ENCODE results near the gene CNOT8. TPM values are rescaled to one million over a fixed set of nuclear protein-coding genes. Genes with fewer than 3 reads are reported as not detected.
A peak's percentile ranks its signal among the peaks of the same experiment; 100 is the strongest.

Gene CNOT8
- total and polyA plus RNA-seq, 9 of the 15 experiments (the other 6 are each of a cell fraction or from before 2014, with no cell fraction given): 15.2 to 68.9 (median 52.1) TPM

GRCh38 chr5:154840435-154841272 is 17.8 kb upstream of the CNOT8 start (continued):
- no peak for TF ChIP-seq IFI16 (CRISPR knock-in tag; IDR thresholded peaks at IDR 0.05)
- TF ChIP-seq, protein P1, sequence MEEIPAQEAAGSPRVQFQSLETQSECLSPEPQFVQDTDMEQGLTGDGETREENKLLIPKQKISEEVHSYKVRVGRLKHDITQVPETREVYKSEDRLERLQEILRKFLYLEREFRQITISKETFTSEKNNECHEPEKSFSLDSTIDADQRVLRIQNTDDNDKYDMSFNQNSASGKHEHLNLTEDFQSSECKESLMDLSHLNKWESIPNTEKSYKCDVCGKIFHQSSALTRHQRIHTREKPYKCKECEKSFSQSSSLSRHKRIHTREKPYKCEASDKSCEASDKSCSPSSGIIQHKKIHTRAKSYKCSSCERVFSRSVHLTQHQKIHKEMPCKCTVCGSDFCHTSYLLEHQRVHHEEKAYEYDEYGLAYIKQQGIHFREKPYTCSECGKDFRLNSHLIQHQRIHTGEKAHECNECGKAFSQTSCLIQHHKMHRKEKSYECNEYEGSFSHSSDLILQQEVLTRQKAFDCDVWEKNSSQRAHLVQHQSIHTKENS (CRISPR knock-in tag; IDR thresholded peaks at IDR 0.05): no peak
- peak; percentile 73 for TF ChIP-seq LEF1 (IDR thresholded peaks at IDR 0.05)
- no peak; the same call in 1 of the 2 replicates for TF ChIP-seq FOXK1 (CRISPR knock-in tag; IDR thresholded peaks at IDR 0.05; ENCODE audit: borderline replicate concordance)
- no peak for TF ChIP-seq MAFF (IDR thresholded peaks at IDR 0.05; ENCODE audit: low read length)
- peak in 1 of 2 experiments; percentile 73; a peak in 1 of 3 replicates for TF ChIP-seq CBX3 (IDR thresholded peaks at IDR 0.05; ENCODE audit: borderline replicate concordance in 1 of 2, low read length in 2 of 2)
- TF ChIP-seq BRD4 (IDR thresholded peaks at IDR 0.05): no peak
- TF ChIP-seq NEUROD1 (IDR thresholded peaks at IDR 0.05; ENCODE audit: borderline replicate concordance, low read depth, low read length, partially characterized antibody): peak; percentile 72
- TF ChIP-seq ZNF766 (CRISPR knock-in tag; conservative IDR thresholded peaks at IDR 0.05): peak; percentile 74; the same call in 1 of the 2 replicates
- no peak for TF ChIP-seq ZNF274 (IDR thresholded peaks at IDR 0.05; ENCODE audit: borderline replicate concordance, low read depth, low read length)
- no peak for TF ChIP-seq KHSRP (IDR thresholded peaks at IDR 0.05)
- no peak for TF ChIP-seq ZFP1 (CRISPR knock-in tag; IDR thresholded peaks at IDR 0.05)
- TF ChIP-seq TAF7 (tag; IDR thresholded peaks at IDR 0.05): no peak; the same call in 1 of the 2 replicates
- peak; percentile 85 for TF ChIP-seq STAT5A (IDR thresholded peaks at IDR 0.05; ENCODE audit: borderline replicate concordance, low read length)
- TF ChIP-seq CEBPB (tag; IDR thresholded peaks at IDR 0.05): no peak; the same call in 1 of the 2 replicates
- TF ChIP-seq GTF2E2 (tag; IDR thresholded peaks at IDR 0.05): no peak
- TF ChIP-seq, protein P2, sequence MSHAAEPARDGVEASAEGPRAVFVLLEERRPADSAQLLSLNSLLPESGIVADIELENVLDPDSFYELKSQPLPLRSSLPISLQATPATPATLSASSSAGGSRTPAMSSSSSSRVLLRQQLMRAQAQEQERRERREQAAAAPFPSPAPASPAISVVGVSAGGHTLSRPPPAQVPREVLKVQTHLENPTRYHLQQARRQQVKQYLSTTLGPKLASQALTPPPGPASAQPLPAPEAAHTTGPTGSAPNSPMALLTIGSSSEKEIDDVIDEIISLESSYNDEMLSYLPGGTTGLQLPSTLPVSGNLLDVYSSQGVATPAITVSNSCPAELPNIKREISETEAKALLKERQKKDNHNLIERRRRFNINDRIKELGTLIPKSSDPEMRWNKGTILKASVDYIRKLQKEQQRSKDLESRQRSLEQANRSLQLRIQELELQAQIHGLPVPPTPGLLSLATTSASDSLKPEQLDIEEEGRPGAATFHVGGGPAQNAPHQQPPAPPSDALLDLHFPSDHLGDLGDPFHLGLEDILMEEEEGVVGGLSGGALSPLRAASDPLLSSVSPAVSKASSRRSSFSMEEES (CRISPR knock-in tag; IDR thresholded peaks at IDR 0.05): no peak
- peak; percentile 20; the same call in 1 of the 2 replicates for TF ChIP-seq MITF (IDR thresholded peaks at IDR 0.05)
- no peak for TF ChIP-seq JUNB (CRISPR knock-in tag; conservative IDR thresholded peaks at IDR 0.05)
- TF ChIP-seq RAD21 (CRISPR knock-in tag; conservative IDR thresholded peaks at IDR 0.05 in 1 of 2, IDR thresholded peaks at IDR 0.05 in 1 of 2): peak; percentile 18 to 36; a peak in 2 of 4 replicates
- peak; percentile 95 for TF ChIP-seq SMARCA4 (IDR thresholded peaks at IDR 0.05)
- TF ChIP-seq TEAD1 (CRISPR knock-in tag; IDR thresholded peaks at IDR 0.05): peak; percentile 83 to 91; a peak in 3 of 4 replicates
- no peak for TF ChIP-seq ZNF41 (CRISPR knock-in tag; conservative IDR thresholded peaks at IDR 0.05)
- no peak for TF ChIP-seq ETS1 (conservative IDR thresholded peaks at IDR 0.05; ENCODE audit: control insufficient read depth, low read depth, low read length)
